Esophagus squamous epithelium (tissue), 4 donors: Measurements from ENCODE around the gene MYO3B.

Experiments used
- CTCF ChIP-seq, 6 experiments: fragments of 450-650 bp in 4 of 6; fragments of 200-600 bp in 2 of 6; sonication (generic) in 2 of 6; IDR thresholded peaks; one replicate each; pipeline ENCODE4 v1.5.1; 2016 to 2019; ENCODE audit warnings: antibody characterized with exemption in 6 of 6, mild to moderate bottlenecking in 4 of 6, moderate library complexity in 4 of 6
- POLR2A ChIP-seq, 4 donors: fragments of 450-650 bp; IDR thresholded peaks; one replicate each; pipeline ENCODE4 v1.6.1; 2017; ENCODE audit warnings: antibody characterized with exemption in 4 of 4, mild to moderate bottlenecking in 4 of 4, moderate library complexity in 3 of 4

GRCh38 chr2:170196963-170197362 lies 19.0 kb downstream of the MYO3B start:
- no peak for TF ChIP-seq POLR2A (IDR thresholded peaks at IDR 0.05)
- TF ChIP-seq CTCF (IDR thresholded peaks at IDR 0.05) = no peak
